Measurements from ENCODE around the gene GBA2.

Gene GBA2

DNA sequence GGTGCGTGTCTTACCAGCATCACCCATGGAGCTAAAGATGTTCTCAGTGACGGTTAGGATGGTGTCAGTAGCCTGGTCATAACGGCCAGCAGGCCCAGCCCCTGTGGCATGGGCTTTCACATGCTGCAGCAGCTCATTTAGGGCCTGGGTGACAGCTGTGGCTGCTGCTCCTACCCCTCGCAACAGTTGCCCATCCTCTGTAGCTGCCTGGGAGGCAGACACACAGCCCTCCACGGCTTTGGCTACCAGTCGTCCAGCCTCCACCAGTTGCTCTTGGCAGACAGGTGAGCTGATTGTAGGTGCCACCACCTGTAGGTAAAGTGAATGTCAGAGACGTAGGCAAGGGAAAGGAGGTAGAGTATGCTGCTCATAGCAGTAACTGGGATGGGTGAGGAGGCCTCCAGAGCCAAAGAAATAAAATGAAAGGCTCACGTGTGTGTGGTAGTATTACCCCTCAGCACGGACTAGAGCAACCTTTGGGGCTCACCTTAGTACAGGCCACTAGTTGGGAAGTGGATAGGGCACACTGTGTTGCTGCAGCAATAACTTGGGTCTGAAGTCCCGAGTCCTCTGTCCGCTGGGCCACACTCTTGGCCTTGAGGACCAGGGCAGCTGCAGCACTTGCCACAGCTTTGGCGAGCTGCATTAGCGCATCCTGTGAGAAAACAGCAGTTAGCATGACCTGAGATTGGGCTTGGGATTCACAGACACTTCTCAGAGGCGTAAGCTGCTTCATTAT is 31.7 kb downstream of the GBA2 start:
- DNase-seq (ENCODE audit: low read depth, low spot score) = no peak

- DNase-seq (ENCODE audit: low read depth, low spot score) = no peak
Measured at GRCh38 chr9:35716230-35716629, 32.8 kb downstream of the GBA2 start.

DNA sequence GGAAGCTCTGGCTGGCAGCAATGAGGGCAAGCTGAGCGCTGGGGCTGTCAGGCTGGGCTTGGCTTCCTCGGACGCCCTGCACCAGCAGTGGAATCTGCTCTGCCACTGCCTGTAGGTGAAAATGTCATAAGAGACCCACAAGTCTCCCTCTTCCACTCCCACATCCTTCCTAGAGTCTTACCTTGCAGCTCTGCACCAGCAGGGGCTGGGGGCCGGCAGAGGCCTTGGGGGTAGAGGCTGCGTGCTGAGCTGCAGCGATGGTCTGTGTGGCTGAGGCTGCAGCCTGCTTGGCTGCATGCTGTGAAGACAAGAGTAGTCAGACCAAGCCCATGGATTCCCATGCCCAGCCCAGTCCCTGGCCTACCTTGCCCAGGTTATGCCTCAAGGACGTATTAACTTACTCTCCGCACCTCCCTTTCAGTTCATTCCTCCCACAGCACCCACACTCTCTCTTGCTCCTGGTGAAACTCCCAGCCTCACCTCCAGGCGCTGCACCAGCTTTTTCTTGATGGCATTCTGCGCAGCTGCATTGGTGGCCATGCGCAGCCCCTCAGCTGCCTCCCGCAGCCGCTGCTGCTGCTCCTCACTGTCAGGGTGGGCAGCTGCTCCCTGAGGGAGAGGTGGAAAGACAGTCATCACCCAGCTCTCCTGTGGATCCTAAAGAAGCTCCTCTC is 34.3 kb downstream of the GBA2 start:
- no peak for DNase-seq (ENCODE audit: low read depth, low spot score)

GRCh38 chr9:35714123-35714522 is 34.9 kb downstream of the GBA2 start:
- DNase-seq (ENCODE audit: low read depth, low spot score) = no peak

DNA sequence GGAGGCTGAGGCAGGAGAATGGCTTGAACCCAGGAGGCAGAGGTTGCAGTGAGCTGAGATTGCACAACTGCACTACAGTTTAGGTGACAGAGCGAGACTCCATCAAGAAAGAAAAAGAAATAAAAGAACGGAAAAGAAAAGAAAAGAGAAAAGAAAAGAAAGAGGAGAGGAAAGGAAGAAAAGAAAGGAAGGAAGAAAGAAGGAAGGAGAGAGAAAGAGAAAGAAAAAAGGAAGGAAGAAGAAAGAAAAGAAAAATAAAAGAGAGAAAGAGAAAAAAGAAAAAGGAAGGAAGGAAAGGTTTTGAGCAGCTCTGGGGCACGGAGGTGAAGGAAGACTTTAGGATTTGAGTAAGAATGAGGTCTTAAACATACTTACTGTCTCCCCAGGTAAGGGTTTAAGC is 35.5 kb downstream of the GBA2 start:
- DNase-seq (ENCODE audit: low read depth, low spot score) = no peak

DNA sequence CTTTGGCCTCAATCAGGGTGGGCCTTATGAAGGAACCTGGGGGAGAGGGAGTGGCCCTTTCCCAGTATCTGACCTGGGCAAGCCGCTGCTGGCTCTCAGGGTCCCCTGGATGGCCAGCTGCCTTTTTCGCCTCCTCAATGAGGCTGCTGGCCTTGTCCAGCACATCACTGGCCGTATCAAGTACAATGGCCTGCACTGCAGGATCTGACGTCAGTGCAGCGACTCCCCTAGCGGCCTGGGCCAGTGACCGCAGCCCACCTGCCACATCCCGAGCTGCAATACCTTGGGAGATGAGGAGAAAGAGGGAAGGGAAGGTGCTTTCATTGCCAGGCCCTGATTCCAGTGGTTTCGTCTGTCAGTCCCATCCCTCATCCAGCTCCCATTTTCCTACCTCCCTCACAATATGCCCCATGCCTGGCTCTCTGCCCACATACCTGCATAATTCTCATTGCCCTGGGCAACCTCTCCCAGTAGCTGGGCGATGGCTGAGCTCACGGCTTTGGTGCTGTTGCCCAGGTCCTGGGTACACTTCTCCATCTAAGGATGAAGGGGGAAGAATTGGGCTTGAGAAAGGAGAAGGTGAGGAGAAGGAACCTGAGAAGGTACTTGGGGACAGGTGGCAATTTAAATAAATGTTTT is 36.1 kb downstream of the GBA2 start:
- DNase-seq (ENCODE audit: low read depth, low spot score) = no peak

- DNase-seq (ENCODE audit: low read depth, low spot score) = peak; percentile 71
Measured at GRCh38 chr9:35711501-35712428, 37.3 kb downstream of the GBA2 start.

DNA sequence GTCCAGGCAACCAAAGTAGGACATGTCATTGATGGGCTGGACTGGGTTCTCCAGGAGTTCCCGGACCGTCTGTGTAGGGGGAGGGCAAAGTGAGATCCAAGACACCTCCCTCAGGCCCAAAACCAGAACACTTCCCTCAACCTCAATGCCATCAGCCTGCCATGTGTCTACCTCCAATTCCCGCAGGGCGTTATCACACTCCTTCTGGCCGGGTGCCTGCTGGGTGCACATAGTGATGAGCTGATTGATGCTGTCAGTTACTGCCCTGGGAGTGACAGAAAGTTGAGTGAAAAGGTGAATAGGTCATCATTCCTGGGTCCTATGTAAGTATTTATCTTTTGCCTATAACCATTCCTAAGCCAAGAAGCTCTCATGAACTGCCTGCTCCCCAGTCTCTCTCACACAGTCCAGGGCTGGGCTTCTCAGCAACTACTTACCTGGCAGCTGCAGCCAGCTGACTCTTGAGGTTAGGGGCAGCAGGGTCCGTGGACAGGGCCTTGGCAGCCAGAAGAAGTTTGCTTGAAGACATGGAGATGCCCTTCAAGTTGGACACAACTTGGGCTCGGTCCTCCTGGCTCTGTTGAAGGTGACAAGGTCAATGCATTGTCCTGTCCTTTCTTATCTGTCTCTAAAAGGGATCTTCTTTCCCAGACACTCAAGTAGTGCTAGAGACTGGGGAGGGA is 38.1 kb downstream of the GBA2 start:
- DNase-seq (ENCODE audit: low read depth, low spot score) = no peak

DNA sequence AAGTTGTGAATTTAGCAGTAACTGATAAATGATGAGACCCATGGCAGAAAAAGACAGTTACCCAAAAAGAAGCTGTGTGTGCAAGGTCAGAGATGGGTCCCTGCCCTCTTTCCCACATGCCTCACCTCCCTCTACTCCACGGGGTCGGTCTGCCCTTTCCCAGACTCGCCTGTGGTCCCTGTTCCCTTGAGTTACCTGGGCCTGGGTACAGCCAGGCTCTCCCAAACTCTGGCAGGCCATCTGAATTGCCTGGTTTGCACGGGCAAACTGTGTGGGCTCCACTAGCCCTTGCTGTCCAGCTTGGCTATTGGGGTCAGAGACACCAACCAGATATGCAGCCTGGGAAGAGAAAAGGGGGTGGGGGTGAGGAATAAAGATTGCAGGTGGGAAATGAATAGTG is 40.9 kb downstream of the GBA2 start:
- DNase-seq (ENCODE audit: low read depth, low spot score) = no peak

GRCh38 chr9:35706951-35707350 is 42.1 kb downstream of the GBA2 start:
- DNase-seq (ENCODE audit: low read depth, low spot score) = no peak

GRCh38 chr9:35705836-35706430 is 43.1 kb downstream of the GBA2 start:
- DNase-seq (ENCODE audit: low read depth, low spot score) = no peak

DNA sequence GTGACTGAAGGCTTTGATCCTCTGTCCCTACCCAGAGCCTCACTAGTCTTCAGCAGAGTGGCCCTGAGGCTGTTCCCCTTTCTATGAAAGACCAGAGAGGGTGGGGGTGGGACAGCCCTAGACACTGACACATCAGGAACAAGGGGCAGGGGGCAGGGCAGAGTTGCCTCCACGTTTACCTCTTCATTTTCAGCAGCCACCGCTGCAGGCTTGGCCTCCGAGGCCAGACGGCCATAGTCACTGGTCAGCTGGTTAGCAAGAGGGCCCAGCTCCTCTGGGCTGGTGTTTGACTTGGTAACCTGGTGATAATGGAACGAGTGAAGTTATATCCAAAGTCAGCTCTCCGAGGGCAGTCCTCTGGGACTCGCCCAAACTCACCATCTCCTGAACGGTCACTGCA is 43.7 kb downstream of the GBA2 start:
- peak; percentile 49 for DNase-seq (ENCODE audit: low read depth, low spot score)

GRCh38 chr9:35703906-35704672 is 44.9 kb downstream of the GBA2 start:
- DNase-seq (ENCODE audit: low read depth, low spot score) = no peak

DNA sequence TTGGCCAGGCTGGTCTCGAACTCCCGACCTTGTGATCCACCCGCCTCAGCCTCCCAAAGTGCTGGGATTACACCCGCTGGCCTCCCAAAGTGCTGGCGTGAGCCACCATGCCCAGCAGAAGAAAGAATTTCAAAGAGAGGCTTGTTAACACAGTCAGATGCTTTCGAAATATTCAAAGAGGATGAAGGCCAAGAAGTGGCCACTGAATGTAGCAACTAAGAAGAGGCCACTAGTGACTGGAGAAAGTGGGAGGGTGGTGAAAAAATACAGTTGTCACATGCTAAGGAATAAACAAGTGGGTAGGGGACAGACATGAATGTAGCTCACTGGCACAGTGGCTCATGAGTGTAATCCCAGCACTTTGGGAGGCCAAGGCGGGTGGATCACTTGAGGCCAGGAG is 46.3 kb downstream of the GBA2 start:
- DNase-seq (ENCODE audit: low read depth, low spot score) = no peak

GRCh38 chr9:35700942-35701341 is 48.1 kb downstream of the GBA2 start:
- no peak for DNase-seq (ENCODE audit: low read depth, low spot score)

- DNase-seq (ENCODE audit: low read depth, low spot score) = no peak
Measured at GRCh38 chr9:35700031-35700430, 49.0 kb downstream of the GBA2 start.

DNA sequence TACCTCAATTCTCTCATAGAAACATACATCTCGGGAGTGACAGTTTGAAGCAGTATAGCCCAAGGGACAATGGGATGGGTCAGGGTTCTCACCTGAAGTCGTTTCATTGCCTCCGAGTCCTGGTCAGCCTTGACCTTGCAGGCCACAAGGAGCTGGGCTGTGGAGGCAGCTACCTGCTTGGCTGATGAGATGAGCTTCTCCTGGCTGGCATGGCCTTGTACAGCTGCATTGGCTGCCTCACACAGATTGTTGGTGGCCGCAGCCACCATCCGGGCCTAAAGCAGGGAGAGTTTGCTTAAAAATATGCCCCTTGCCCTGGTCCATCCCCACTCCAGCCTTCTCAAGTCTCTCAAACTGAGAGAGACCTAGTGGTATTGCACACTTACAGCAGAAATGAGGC is 50.8 kb downstream of the GBA2 start:
- no peak for DNase-seq (ENCODE audit: low read depth, low spot score)

GRCh38 chr9:35697486-35697885 is 51.5 kb downstream of the GBA2 start:
- no peak for DNase-seq (ENCODE audit: low read depth, low spot score)

DNA sequence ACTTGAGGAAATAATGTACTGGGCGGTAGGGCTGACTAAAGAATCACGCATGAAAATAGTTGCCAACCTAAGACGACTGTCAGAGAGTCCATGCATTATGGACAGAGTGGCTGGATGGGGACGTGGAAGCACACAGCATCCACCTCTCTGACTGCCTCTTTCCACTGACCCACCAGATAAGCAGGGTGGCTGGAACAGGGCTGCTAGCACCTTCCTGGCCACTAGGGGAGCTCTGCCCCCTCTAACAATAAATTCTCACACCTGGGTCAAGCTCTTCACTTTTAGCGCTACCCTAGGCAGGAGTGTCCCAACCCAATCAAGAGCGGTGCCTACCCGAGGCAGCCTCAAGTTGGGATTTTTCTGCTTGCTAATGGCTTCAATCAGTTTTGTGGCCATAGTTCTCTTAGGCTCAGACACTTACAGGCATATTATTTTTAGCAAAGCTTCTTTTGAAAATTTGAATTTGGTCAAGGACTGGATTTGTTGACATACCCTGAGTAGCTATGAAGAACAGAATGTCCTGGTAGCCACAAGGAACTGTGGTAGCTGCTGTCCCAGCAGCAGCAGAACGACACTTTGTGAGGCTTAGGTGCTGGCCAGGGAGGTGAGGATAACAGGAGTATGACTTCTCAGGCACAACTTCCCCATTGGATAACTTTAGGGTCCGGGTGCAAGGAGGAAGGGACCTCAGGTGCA is 52.4 kb downstream of the GBA2 start:
- peak; percentile 86 for DNase-seq (ENCODE audit: low read depth, low spot score)
